Small intestine (tissue), 7 donors: ENCODE measurements around the gene GZMM. TPM values are rescaled to one million over a fixed set of nuclear protein-coding genes. Genes with fewer than 3 reads are reported as not detected.

Source experiments
- DNase-seq, 2 donors: peaks; one replicate each; pipeline versions ENCODE4 v3.0.0 to v3.0.0-alpha.2; 2013
- FAIRE-seq: peaks from 2 replicates; lab custom pipeline; 2012; peaks lifted over from hg19 to GRCh38; lab: Jason Lieb, UNC
- H3K27ac ChIP-seq, 3 donors: one replicate each; pipeline ENCODE4 v1.5.1; 2013; ENCODE audit warnings: low read length in 2 of 3, mild to moderate bottlenecking in 2 of 3, control low read depth in 1 of 3, inconsistent platforms in 1 of 3, low read depth in 1 of 3, moderate library complexity in 1 of 3
- H3K27me3 ChIP-seq, 3 donors: one replicate each; pipeline ENCODE4 v1.6.1; 2013; ENCODE audit warnings: low read length in 3 of 3, inconsistent platforms in 1 of 3; ENCODE audit not compliant: control insufficient read depth in 3 of 3, insufficient read depth in 3 of 3
- H3K36me3 ChIP-seq, 3 donors: one replicate each; pipeline ENCODE4 v1.6.1; 2013; ENCODE audit warnings: low read length in 3 of 3, inconsistent platforms in 1 of 3, low read depth in 1 of 3, mild to moderate bottlenecking in 1 of 3, moderate library complexity in 1 of 3; ENCODE audit not compliant: control insufficient read depth in 3 of 3, insufficient read depth in 2 of 3
- H3K4me1 ChIP-seq, 3 donors: one replicate each; pipeline ENCODE4 v1.6.1; 2013; ENCODE audit warnings: low read length in 2 of 3, inconsistent platforms in 1 of 3, low read depth in 1 of 3, mild to moderate bottlenecking in 1 of 3, moderate library complexity in 1 of 3; ENCODE audit not compliant: control insufficient read depth in 3 of 3, insufficient read depth in 2 of 3
- H3K4me3 ChIP-seq, 3 donors: one replicate each; pipeline ENCODE4 v1.5.1; 2013; ENCODE audit warnings: low read length in 3 of 3, control low read depth in 1 of 3, inconsistent platforms in 1 of 3, low read depth in 1 of 3, mild to moderate bottlenecking in 1 of 3, moderate library complexity in 1 of 3
- H3K9me3 ChIP-seq, 2 donors: one replicate each; pipeline ENCODE4 v1.6.1; 2013; ENCODE audit warnings: low read depth in 1 of 2, low read length in 1 of 2; ENCODE audit not compliant: control insufficient read depth in 2 of 2, insufficient read depth in 1 of 2
- WGBS, 3 donors: extraction: QIAGEN DNeasy Blood & Tissue Kit; methylation state at CpG; one replicate each; pipeline ENCODE4 v1.1.7; 2013; 5-methylcytosine and 5-hydroxymethylcytosine counted together
- polyA plus RNA-seq, 4 donors: library from polyadenylated mRNA; stranded (reverse) in 3 of 4; unstranded in 1 of 4; fragments of 200-250 nt in 3 of 4; fragments of 120-200 nt in 1 of 4; gene quantifications; one replicate each; pipeline versions ENCODE4 v1.2.1 to v1.2.3, GENCODE V29; 2013
- donor health status: healthy with polysubstance abuse.
- donor health status: control.
- donor health status: control.
- donor health status: Bipolar disorder and iron deficiency.
- donor health status: healthy.

GZMM gene
- polyA plus RNA-seq, 4 donors: 0.89 to 5.7 (median 1.8) TPM

DNA sequence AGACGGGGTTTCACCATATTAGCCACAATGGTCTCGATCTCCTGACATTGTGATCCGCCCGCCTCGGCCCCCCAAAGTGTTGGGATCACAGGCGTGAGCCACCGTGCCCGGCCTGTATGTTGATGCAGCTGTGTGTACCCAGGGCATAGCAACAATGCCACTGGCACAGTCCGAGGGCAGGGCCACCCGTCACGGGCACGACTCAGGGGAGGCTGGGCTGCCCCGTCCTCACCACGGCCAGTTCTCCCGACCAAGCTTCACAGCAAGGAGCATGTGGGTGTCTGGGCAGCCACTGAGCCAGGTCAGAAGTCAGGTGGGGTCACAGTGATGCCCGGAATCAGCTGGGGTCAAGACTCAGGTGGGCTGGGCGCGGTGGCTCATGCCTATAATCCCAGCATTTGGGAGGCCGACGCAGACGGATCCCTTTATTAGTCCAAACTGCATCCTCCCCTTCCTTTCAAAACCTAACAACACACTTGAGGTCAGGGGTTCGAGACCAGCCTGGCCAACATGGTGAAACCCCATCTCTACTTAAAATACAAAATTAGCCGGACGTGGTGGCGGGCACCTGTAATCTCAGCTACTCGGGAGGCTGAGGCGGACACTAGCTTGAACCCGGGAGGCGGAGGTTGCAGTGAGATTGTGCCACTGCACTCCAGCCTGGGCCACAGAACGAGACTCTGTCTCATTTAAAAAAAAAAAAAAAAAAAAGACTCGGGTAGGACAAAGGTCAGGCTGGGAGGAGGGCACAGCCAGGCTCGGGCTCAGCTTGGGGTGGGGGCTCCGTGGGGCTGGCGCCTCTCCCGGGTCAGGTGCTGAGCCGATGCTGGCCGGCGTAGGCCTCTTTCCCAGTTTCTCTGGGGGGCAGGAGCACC, 13.5 kb upstream of the GZMM start:
- DNase-seq (no peak), FAIRE-seq (no peak)
- Histone ChIP-seq H3K9me3 (no peaks in the 10 kb centered on the region), H3K36me3 (peaks cover 0 to 21% (median 0%) of the 10 kb centered on the region in 3 donors), H3K27ac (peak overlapping the region; percentile 94 to 98 (median 96)), H3K4me3 (peak overlapping the region; percentile 58 to 79 (median 63)), H3K4me1 (peaks cover 2 to 19% (median 8%) of the 10 kb centered on the region in 3 donors), H3K27me3 (peaks cover 0 to 2% (median 0%) of the 10 kb centered on the region in 3 donors)
- 44 to 65% (median 55%) methylated on average over 37 to 38 of the region's 38 CpGs for WGBS, 3 donors

GRCh38 chr19:531009-531752, 12.7 kb upstream of the GZMM start:
- DNase-seq (peak; percentile 83 to 95), FAIRE-seq (no peak)
- 1% methylated on average over 23 to 103 of the region's 103 CpGs for WGBS, 3 donors
- Histone ChIP-seq H3K36me3 (peaks cover 0 to 29% (median 2%) of the 10 kb centered on the region in 3 donors), H3K9me3 (no peaks in the 10 kb centered on the region), H3K27ac (peak overlapping the region; percentile 94 to 98 (median 96)), H3K4me1 (peaks cover 2 to 19% (median 8%) of the 10 kb centered on the region in 3 donors), H3K4me3 (peak overlapping the region; percentile 63 to 88 (median 79)), H3K27me3 (peaks cover 0 to 2% (median 0%) of the 10 kb centered on the region in 3 donors)

- H3K9me3 ChIP-seq: no peaks in the 10 kb centered on the region
- H3K27me3 ChIP-seq: no peaks in the 10 kb centered on the region
- H3K36me3 ChIP-seq: peaks cover 2 to 37% (median 6%) of the 10 kb centered on the region in 3 donors
- no peak for DNase-seq
- no peak for FAIRE-seq
- H3K27ac ChIP-seq: peak within 1 kb of the TSS; percentile 94 to 98 (median 96)
- peak within 1 kb of the TSS; percentile 63 to 88 (median 81) for H3K4me3 ChIP-seq
- H3K4me1 ChIP-seq: peaks cover 2 to 19% (median 8%) of the 10 kb centered on the region in 3 donors
- WGBS, 3 donors: 0 to 2% (median 1%) methylated on average over 46 to 84 of the region's 84 CpGs
Observed at GRCh38 chr19:531753-532560, 11.9 kb upstream of the GZMM start, which contains the start of gene CDC34. CDC34 (plus strand) TSS chr19:531760; CDS start chr19:531932, 172 bp downstream.

- H3K36me3 ChIP-seq: peaks cover 2 to 44% (median 6%) of the 10 kb centered on the region in 3 donors
- H3K4me3 ChIP-seq: peak overlapping the region; percentile 63 to 88 (median 81)
- H3K4me1 ChIP-seq: peaks cover 2 to 19% (median 8%) of the 10 kb centered on the region in 3 donors
- FAIRE-seq (no peak), DNase-seq (peak; percentile 57 to 83)
- H3K27ac ChIP-seq: peak overlapping the region; percentile 67 to 92 (median 69)
- H3K9me3 ChIP-seq: no peaks in the 10 kb centered on the region
- no peaks in the 10 kb centered on the region for H3K27me3 ChIP-seq
- WGBS, 3 donors: 1 to 4% (median 2%) methylated on average over 36 to 47 of the region's 47 CpGs
Observed at GRCh38 chr19:532561-533363, 11.1 kb upstream of the GZMM start.

DNA sequence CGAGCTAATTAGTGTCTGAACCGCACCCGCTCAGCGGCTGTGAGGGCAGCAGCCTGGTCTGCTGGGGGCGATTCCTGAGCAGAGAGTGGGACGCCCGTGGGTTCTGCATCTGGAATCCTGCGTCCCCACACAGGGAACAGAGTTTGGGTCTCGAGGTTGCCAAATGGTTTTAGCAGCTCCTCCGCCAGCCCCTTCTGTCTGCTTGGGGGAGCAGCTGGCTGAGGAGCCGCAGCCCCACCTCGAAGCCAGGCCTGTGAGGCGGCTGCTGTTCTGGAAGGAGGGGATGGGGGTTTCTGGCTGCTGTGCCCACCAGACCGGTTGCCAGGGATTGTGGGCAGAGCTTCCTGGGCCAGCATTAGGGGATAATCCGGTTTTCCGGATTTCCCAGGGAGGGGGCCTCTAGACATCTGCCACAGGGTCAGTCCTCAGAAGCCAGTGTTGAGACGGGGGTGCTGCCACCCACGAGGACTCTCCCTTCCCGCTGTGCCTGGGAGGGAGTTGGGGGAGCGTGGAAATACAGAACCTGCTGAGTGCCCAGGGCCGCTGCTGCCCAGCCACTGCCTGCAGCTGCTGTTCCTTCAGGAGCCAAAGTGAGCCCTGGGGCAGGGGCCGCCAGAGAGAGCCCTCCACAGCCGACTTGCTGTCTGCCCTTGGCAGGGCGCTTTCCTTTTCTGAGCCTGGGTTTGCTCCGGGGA, 10.3 kb upstream of the GZMM start:
- Histone ChIP-seq H3K4me3 (peak overlapping the region; percentile 14 to 81 (median 63)), H3K27me3 (no peaks in the 10 kb centered on the region), H3K27ac (peak overlapping the region in 2 of 3 donors; percentile 67 to 92), H3K36me3 (peaks cover 2 to 50% (median 6%) of the 10 kb centered on the region in 3 donors), H3K9me3 (no peaks in the 10 kb centered on the region), H3K4me1 (peaks cover 2 to 19% (median 8%) of the 10 kb centered on the region in 3 donors)
- no peak for DNase-seq
- WGBS, 3 donors: 34 to 36% (median 34%) methylated on average over 24 to 25 of the region's 25 CpGs
- no peak for FAIRE-seq

GRCh38 chr19:534088-534487, 9.8 kb upstream of the GZMM start:
- Histone ChIP-seq H3K4me3 (peak overlapping the region in 1 of 3 donors; percentile 81), H3K27ac (peak overlapping the region in 1 of 3 donors; percentile 92), H3K4me1 (peaks cover 2 to 19% (median 8%) of the 10 kb centered on the region in 3 donors), H3K9me3 (no peaks in the 10 kb centered on the region), H3K27me3 (no peaks in the 10 kb centered on the region), H3K36me3 (peaks cover 2 to 56% (median 6%) of the 10 kb centered on the region in 3 donors)
- WGBS, 3 donors: 66 to 83% (median 83%) methylated on average over 5 to 14 of the region's 14 CpGs
- DNase-seq (no peak), FAIRE-seq (no peak)
